Activated CD8-positive, alpha-beta memory T cell treated with anti-CD3 and anti-CD28 coated beads, Interleukin-2, amount 50 U/mL, for 24 hours (primary cell): ENCODE results near the gene RPUSD4.

Source experiments
- DNase-seq: peaks from one replicate; pipeline ENCODE4 v3.0.0-alpha.2; 2020; ENCODE audit errors: extremely low read depth

RPUSD4 gene

GRCh38 chr11:126157326-126158030 lies 54.0 kb downstream of the RPUSD4 start:
- no peak for DNase-seq

GRCh38 chr11:126156814-126157213 lies 54.6 kb downstream of the RPUSD4 start:
- no peak for DNase-seq

GRCh38 chr11:126155402-126156187 lies 55.9 kb downstream of the RPUSD4 start:
- DNase-seq = no peak

GRCh38 chr11:126154691-126155090 lies 56.8 kb downstream of the RPUSD4 start:
- DNase-seq = no peak

GRCh38 chr11:126153972-126154371 lies 57.5 kb downstream of the RPUSD4 start:
- no peak for DNase-seq

GRCh38 chr11:126153006-126153405 lies 58.4 kb downstream of the RPUSD4 start:
- no peak for DNase-seq

GRCh38 chr11:126152586-126152985 lies 58.9 kb downstream of the RPUSD4 start:
- DNase-seq = no peak

GRCh38 chr11:126152152-126152551 lies 59.3 kb downstream of the RPUSD4 start:
- no peak for DNase-seq
